ENCODE results near the gene OPCML.

DNA sequence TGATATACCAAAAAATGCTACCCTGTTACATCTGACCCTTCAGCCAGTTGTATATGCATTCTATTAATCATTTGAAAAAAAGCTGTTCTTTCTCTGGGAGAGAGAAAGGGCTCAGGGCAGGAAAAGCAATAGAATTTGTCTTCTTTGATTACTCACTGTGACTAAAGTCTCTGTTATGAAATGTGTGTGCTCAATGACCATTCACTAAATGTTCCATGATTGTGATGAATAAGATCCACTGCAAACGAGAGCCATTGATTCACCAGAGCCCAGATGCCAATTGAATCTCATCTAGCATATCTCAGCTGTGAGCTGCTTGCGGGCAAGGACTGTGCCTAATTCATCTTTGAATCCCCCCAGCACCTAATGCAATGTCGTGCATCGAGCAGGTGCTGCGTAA lies 184.3 kb downstream of the OPCML start:
- TF ChIP-seq, protein P1, sequence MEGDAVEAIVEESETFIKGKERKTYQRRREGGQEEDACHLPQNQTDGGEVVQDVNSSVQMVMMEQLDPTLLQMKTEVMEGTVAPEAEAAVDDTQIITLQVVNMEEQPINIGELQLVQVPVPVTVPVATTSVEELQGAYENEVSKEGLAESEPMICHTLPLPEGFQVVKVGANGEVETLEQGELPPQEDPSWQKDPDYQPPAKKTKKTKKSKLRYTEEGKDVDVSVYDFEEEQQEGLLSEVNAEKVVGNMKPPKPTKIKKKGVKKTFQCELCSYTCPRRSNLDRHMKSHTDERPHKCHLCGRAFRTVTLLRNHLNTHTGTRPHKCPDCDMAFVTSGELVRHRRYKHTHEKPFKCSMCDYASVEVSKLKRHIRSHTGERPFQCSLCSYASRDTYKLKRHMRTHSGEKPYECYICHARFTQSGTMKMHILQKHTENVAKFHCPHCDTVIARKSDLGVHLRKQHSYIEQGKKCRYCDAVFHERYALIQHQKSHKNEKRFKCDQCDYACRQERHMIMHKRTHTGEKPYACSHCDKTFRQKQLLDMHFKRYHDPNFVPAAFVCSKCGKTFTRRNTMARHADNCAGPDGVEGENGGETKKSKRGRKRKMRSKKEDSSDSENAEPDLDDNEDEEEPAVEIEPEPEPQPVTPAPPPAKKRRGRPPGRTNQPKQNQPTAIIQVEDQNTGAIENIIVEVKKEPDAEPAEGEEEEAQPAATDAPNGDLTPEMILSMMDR (IDR thresholded peaks at IDR 0.05): no peak
- no peak for TF ChIP-seq EZH2 (IDR thresholded peaks at IDR 0.05; ENCODE audit: borderline replicate concordance, insufficient read depth, low read depth, low read length, poor library complexity, severe bottlenecking)
